ENCODE results near the gene SSX2IP. TPM values are rescaled to one million over a fixed set of nuclear protein-coding genes. Genes with fewer than 3 reads are reported as not detected.

Gene SSX2IP
- total RNA-seq (18.2 TPM), polyA plus RNA-seq (ENCODE audit: insufficient read depth, low read depth, low replicate concordance) (12.1 TPM)
- long read RNA-seq, donor 1, partial matches to known transcripts: 0 of 3 reads
- long read RNA-seq, donor 1, other reads (novel, unspliced or antisense): 0 of 3 reads
- long read RNA-seq, donor 2, full-length matches to known transcripts: 1 of 1 reads
- long read RNA-seq, donor 2, partial matches to known transcripts: 0 of 1 reads
- long read RNA-seq, donor 2, other reads (novel, unspliced or antisense): 0 of 1 reads
- long read RNA-seq, donor 3, full-length matches to known transcripts: 3 of 3 reads
- long read RNA-seq, donor 3, partial matches to known transcripts: 0 of 3 reads
- long read RNA-seq, donor 3, other reads (novel, unspliced or antisense): 0 of 3 reads
- long read RNA-seq, donor 4, full-length matches to known transcripts: 4 of 4 reads
- long read RNA-seq, donor 4, partial matches to known transcripts: 0 of 4 reads
- long read RNA-seq, donor 4, other reads (novel, unspliced or antisense): 0 of 4 reads
- long read RNA-seq, donor 5: 0 reads
- long read RNA-seq, donor 6, full-length matches to known transcripts: 2 of 2 reads
- long read RNA-seq, donor 6, partial matches to known transcripts: 0 of 2 reads
- long read RNA-seq, donor 6, other reads (novel, unspliced or antisense): 0 of 2 reads
- long read RNA-seq, donor 7, full-length matches to known transcripts: 9 of 22 reads
- long read RNA-seq, donor 7, partial matches to known transcripts: 1 of 22 reads
- long read RNA-seq, donor 7, other reads (novel, unspliced or antisense): 12 of 22 reads
- long read RNA-seq, donor 8: 0 reads
- long read RNA-seq, donor 9: 0 reads
- long read RNA-seq, donor 10: 0 reads

GRCh38 chr1:84690397-84691121 is at the start of gene SSX2IP:
TSS of gene SSX2IP (minus strand) at chr1:84690461. CDS start at chr1:84671219, 19,242 bp downstream.
- Histone ChIP-seq H3K36me3 (ENCODE audit: control insufficient read depth in 2 of 3, insufficient read depth in 3 of 3, low read length in 3 of 3) (no peaks in the 10 kb centered on the region), H3K4me1 (ENCODE audit: control insufficient read depth in 2 of 3, insufficient read depth in 2 of 3, low read depth in 1 of 3, low read length in 3 of 3) (peaks cover 0 to 5% (median 0%) of the 10 kb centered on the region in 3 donors), H3K4me3 (ENCODE audit: low read length in 3 of 3) (peak within 1 kb of the TSS; percentile 74 to 80 (median 75)), H3K27me3 (ENCODE audit: control insufficient read depth, insufficient read depth, low read length) (no peaks in the 10 kb centered on the region), H3K9me3 (ENCODE audit: control insufficient read depth in 2 of 3, insufficient read depth in 1 of 3, low read length in 3 of 3) (no peaks in the 10 kb centered on the region), H3K27ac (ENCODE audit: low read depth in 2 of 2, low read length in 2 of 2) (peak within 1 kb of the TSS; percentile 59 to 76), H3K9ac (ENCODE audit: low read length in 3 of 3) (peak within 1 kb of the TSS; percentile 43 to 78 (median 58))
- intact Hi-C loops (cut with DNase I): no loop called here
- no peak for TF ChIP-seq CTCF (IDR thresholded peaks at IDR 0.05; ENCODE audit: borderline replicate concordance, extremely low read depth, insufficient read depth)
- no peak for FAIRE-seq
- peak; percentile 98 to 99 (median 99) for DNase-seq

- no peak overlapping the region for H3K9ac ChIP-seq (ENCODE audit: low read length in 3 of 3)
- H3K36me3 ChIP-seq (ENCODE audit: control insufficient read depth in 2 of 3, insufficient read depth in 3 of 3, low read length in 3 of 3): no peaks in the 10 kb centered on the region
- H3K27ac ChIP-seq (ENCODE audit: low read depth in 2 of 2, low read length in 2 of 2): no peak overlapping the region
- intact Hi-C loops (cut with DNase I): no loop called here
- no peaks in the 10 kb centered on the region for H3K4me1 ChIP-seq (ENCODE audit: control insufficient read depth in 2 of 3, insufficient read depth in 2 of 3, low read depth in 1 of 3, low read length in 3 of 3)
- no peaks in the 10 kb centered on the region for H3K9me3 ChIP-seq (ENCODE audit: control insufficient read depth in 2 of 3, insufficient read depth in 1 of 3, low read length in 3 of 3)
- H3K27me3 ChIP-seq (ENCODE audit: control insufficient read depth, insufficient read depth, low read length): no peaks in the 10 kb centered on the region
- FAIRE-seq: no peak
- H3K4me3 ChIP-seq (ENCODE audit: low read length in 3 of 3): no peak overlapping the region
- TF ChIP-seq CTCF (IDR thresholded peaks at IDR 0.05; ENCODE audit: borderline replicate concordance, extremely low read depth, insufficient read depth): no peak
- DNase-seq: no peak
Observed at GRCh38 chr1:84738237-84738636, 48.0 kb upstream of the SSX2IP start.

- Histone ChIP-seq H3K9me3 (ENCODE audit: control insufficient read depth in 2 of 3, insufficient read depth in 1 of 3, low read length in 3 of 3) (no peaks in the 10 kb centered on the region), H3K36me3 (ENCODE audit: control insufficient read depth in 2 of 3, insufficient read depth in 3 of 3, low read length in 3 of 3) (no peaks in the 10 kb centered on the region), H3K4me1 (ENCODE audit: control insufficient read depth in 2 of 3, insufficient read depth in 2 of 3, low read depth in 1 of 3, low read length in 3 of 3) (no peaks in the 10 kb centered on the region), H3K9ac (ENCODE audit: low read length in 3 of 3) (no peak overlapping the region), H3K27me3 (ENCODE audit: control insufficient read depth, insufficient read depth, low read length) (no peaks in the 10 kb centered on the region), H3K4me3 (ENCODE audit: low read length in 3 of 3) (no peak overlapping the region), H3K27ac (ENCODE audit: low read depth in 2 of 2, low read length in 2 of 2) (no peak overlapping the region)
- intact Hi-C loops (cut with DNase I): no loop called here
- DNase-seq: peak in 1 of 5 donors; percentile 58
- no peak for TF ChIP-seq CTCF (IDR thresholded peaks at IDR 0.05; ENCODE audit: borderline replicate concordance, extremely low read depth, insufficient read depth)
- no peak for FAIRE-seq
Observed at GRCh38 chr1:84737590-84737989, 47.3 kb upstream of the SSX2IP start.
